ENCODE measurements around the gene GLIS1.

The GLIS1 gene

DNA sequence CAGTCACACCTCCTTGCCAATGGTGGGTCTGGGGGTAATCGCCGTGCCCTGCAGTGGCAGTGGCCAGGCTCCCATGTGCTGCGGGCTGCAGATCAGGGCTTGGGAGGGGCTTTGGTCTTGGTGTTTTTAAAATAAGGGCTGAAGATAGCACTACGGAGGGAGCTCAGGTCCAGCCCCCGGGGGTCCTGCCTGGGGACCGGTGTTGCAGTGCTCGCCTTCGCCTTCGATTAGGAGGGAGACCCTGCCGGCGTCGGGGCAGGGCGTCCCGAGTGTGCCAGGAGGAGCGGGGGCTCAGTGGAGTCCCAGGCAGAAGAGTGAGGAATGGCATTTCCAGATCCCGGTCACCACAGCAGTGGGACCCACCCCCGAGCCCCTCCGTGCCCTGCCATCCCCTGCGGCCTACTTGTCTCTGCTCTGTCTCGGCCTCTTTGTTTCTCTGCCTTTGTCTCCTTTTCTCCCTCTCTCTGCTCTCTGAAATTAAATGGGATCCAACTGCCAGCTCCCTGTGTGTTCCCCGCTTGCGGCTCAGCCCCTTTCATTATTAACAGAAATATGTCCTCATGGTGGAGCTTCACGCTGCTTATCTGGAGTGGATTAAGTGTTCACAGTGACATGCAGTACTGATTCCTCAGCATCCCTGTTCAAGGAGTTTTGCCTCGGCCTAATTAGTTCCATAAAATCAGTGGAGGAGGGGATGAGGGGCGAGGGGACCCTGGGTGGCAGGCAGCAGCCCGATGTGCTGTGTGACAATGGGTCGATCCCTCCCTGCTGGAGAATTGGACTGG is 235.3 kb downstream of the GLIS1 start:
- no peak for DNase-seq

DNA sequence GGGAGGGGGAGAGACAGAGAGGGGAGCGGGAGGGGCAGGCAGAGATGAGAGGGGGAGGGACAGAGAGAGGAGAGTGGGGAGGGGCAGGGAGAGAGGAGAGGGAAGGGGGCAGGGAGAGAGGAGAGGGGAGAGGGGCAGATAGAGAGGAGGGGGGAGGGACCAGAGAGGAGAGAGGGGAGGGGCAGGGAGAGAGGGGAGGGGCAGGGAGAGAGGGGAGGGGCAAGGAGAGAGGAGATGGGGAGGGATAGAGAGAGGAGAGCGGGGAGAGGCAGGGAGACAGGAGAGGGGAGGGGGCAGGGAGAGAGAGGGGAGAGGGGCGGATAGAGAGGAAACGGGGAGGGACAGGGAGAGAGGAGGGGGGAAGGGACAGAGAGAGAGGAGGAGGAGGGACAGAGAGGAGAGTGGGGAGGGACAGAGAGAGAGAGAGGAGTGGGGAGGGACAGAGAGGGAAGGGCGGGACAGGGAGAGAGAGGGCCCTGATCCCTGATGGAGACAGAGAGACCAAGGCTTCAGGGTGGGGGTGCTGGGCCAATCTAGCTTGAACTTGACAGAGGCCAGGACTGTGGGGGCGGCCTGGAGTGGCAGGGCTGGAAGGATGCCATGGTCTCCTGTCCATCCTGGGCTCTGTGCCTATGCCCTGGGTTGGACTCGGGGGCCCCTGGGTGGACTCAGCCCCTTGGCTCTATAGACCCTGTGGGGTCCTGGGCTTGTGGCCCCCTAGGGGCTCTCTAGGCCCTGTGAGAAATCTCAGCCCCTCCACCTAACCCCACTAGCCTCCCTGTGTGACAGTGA is 236.1 kb downstream of the GLIS1 start:
- no peak for DNase-seq

- no peak for DNase-seq
These were observed 237.6 kb downstream of the GLIS1 start for GRCh38 chr1:53501065-53502005.

GRCh38 chr1:53500204-53501064 is 238.5 kb downstream of the GLIS1 start:
- no peak for DNase-seq

GRCh38 chr1:53499257-53500203 is 239.4 kb downstream of the GLIS1 start:
- no peak for DNase-seq

GRCh38 chr1:53498555-53499131 is 240.3 kb downstream of the GLIS1 start:
- no peak for DNase-seq

- no peak for DNase-seq
These were observed 243.2 kb downstream of the GLIS1 start for GRCh38 chr1:53495633-53496345.

- no peak for DNase-seq
These were observed 248.6 kb downstream of the GLIS1 start for GRCh38 chr1:53490351-53490750.

DNA sequence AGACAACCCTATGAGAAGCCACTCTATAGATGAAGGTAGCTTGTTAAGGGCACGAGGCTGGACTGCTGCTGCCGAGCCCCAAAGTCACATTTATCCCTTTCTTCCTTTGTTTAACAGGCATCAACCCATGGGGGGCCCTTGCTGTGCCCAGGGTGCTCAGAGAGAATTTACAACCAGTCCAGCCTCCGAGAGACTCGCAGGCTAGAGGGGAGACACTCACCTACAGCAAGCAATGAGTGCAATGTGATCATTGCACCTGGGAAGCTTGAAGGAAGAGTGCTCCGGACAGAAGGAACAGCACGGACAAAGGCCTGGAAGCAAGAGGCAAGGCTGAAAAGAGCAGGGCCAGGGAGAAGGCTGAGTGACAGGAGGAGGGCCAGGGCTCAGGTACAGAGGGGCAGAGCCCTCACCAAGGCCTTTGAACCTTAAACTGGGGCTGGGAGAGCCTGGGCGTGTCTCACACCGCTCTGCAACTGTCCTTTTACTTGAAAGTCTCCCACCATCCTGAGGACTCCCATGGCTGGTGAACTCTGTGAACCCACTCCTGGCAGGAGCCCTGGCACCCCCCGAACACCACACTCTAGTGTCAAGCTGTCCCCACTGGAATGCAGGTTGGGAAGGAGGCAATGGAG is 252.5 kb downstream of the GLIS1 start:
- DNase-seq = no peak

DNA sequence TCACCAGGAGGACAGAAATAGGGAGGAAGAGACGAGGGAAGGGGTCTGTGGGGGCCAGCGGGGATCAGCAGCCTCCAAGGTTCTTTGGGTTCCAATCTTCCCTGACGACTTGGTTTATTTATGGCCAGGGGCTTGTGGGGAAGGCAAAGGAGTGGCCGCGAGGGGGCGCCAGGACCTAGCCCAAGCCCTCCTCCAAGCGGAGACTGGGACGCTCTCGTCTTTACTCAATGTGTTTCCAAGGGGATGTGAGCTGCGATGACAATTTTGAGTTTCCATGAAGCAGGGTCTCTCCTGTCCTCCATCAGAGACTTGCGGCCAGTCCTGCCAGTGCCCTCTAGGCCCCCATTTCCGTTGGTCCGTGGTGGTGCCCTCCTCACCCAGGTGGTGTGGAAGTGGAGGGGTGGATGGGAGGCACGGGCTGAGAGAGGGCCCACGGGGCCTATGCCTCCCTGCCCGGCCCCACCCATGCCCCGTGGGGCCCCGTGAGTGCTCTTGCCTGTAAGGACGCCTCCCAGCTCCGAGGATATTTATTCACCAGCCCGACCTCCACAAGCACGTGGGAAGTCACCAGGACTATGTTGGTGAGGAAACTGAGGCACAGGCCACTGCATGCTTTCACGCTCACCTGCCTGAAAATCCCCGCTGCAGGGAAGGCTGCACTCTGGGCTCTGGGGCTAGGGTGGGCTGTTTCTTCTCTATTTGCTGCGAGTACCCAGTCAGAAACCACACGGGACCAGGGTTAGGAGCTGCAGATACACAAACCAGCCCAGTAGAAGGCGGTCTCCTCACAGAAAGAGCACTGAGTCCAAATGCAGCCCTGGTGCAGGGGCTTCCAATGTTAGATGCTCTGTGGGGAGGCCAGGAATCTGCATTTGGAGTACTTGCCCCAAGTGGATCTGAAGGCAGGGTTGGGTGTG is 253.2 kb downstream of the GLIS1 start:
- DNase-seq = no peak

GRCh38 chr1:53484705-53485477 is 254.1 kb downstream of the GLIS1 start:
- no peak for DNase-seq

DNA sequence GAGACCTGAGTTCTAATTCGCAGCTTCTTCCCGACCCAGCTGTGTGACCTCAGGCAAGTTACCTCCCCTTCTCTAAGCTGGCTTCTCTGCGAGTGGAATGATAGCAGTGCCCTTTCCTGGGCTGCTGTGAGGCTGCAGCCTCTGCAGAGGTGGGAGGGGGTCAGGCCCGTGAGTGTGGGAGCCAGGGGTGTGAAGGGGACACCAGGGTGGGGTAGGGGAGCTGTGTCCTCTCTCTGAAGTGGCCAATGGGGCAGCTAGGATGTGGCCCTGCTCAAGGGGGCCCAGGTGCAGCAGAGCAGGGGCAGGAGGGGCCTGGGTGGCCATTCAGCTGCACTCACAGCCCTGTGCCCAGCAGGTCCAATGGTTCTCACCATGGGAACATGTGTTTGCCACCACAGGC is 255.3 kb downstream of the GLIS1 start:
- no peak for DNase-seq

GRCh38 chr1:53483170-53483569 is 255.8 kb downstream of the GLIS1 start:
- no peak for DNase-seq

DNA sequence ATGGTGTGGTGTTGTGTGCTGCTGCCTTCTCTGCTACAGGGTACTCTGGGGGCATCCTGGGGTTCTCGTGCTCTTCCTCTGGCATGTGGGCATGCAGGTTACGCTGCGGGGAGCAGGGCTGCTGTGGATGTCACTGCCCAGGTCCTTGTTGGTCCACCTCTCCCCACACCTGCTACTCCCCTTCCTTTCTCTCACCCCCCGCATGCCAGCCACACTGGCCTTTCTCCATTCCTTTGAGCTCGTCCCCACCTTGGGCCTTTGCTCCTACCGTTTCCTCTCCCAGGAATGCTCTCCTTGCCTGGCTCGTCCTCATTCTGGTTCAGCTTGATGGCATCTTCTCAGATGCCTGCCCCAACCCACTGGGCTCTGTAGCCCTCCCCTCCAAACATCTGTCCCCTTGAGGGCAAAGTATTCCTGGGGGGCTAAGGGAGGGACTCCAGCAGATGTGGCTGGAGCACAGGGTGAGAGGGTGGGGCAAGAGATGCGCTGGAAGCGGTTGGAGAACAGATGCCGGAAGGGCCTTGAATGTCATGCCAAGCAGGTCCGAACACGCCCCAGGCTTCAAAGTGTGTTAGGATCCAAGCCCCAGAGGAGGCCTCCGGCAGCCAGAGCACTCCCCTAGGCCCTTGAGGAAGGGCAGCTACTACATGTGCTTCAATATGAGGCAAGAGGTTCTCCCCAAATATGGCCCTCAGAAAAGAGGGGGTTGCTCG is 256.4 kb downstream of the GLIS1 start:
- no peak for DNase-seq

DNA sequence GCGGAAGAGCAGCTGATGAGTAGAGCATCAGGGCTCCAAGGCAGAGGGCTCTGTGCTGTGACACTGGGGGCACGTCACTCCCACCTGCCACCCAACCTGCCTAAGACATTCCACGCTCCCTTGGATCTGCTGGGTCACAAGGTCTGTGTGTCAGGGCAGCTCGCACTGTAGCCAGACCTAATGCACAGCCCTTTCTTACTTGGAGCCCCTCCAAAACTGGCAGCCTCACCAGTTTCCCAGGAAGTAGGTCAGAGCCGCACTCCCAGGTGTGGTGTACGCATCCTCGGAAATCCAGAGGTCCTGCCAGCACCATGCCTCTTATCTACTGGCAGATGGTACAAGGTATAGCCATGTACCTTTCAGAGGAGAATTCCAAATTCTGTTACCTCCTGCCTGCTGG is 257.5 kb downstream of the GLIS1 start:
- DNase-seq = no peak

- DNase-seq = no peak
These were observed 258.3 kb downstream of the GLIS1 start for GRCh38 chr1:53480678-53481077.

DNA sequence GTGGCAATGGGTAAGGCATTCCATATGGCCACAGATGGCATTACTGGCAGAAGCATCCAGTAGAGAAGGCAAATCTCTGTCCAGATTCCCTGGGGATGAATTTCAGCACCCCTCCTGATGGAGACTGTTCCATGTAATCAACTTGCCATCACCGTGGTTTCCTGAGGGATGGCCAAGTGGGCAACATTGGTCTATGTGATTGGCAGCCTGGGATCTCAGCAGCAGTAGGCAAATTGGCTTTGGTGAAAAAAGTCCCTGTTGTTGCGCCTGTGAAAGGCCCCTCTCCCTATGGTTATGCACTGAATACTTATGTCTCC is 260.5 kb downstream of the GLIS1 start:
- no peak for DNase-seq

Measured in cerebellar nuclear complex (tissue), 1 donor.